H9 (cell line): ENCODE measurements around the gene NOMO2. TPM values are rescaled to one million over a fixed set of nuclear protein-coding genes. Genes with fewer than 3 reads are reported as not detected.
"Not testable (repeated sequence)": the region's sequence is repeated elsewhere in the genome, so short reads cannot be mapped to it uniquely, and the experiment has no call there.

ENCODE experiments used
- DNase-seq: peaks from one replicate; pipeline ENCODE4 v3.0.0-alpha.2; 2017
- H2AFZ ChIP-seq: one replicate; pipeline ENCODE4 v1.6.1; 2013; ENCODE audit warnings: mild to moderate bottlenecking, low read length, control low read depth, moderate library complexity
- H2AK5ac ChIP-seq: 2 replicates; pipeline ENCODE4 v1.6.1; 2013; ENCODE audit warnings: low read length, control low read depth, mixed read lengths; ENCODE audit not compliant: insufficient read length
- H2BK120ac ChIP-seq: one replicate; pipeline ENCODE4 v1.6.1; 2013; ENCODE audit warnings: low read depth, mild to moderate bottlenecking, low read length, control low read depth, inconsistent platforms; ENCODE audit not compliant: poor library complexity, severe bottlenecking
- H2BK12ac ChIP-seq: 2 replicates; pipeline ENCODE4 v1.6.1; 2013; ENCODE audit warnings: low read length, control low read depth, mixed read lengths, low read depth; ENCODE audit not compliant: insufficient read length
- H2BK15ac ChIP-seq: 2 replicates; pipeline ENCODE4 v1.6.1; 2013; ENCODE audit warnings: low read depth, low read length, control low read depth
- H2BK20ac ChIP-seq: one replicate; pipeline ENCODE4 v1.6.1; 2013; ENCODE audit warnings: low read depth, mild to moderate bottlenecking, low read length, control low read depth, inconsistent platforms; ENCODE audit not compliant: poor library complexity, severe bottlenecking
- H2BK5ac ChIP-seq: 2 replicates; pipeline ENCODE4 v1.6.1; 2013; ENCODE audit warnings: low read length, control low read depth, mixed read lengths; ENCODE audit not compliant: insufficient read length
- H3K14ac ChIP-seq: 2 replicates; pipeline ENCODE4 v1.6.1; 2013; ENCODE audit warnings: low read length, control low read depth; ENCODE audit not compliant: insufficient read depth
- H3K18ac ChIP-seq: 2 replicates; pipeline ENCODE4 v1.6.1; 2013; ENCODE audit warnings: low read depth, mild to moderate bottlenecking, mixed read lengths, low read length, control low read depth; ENCODE audit not compliant: insufficient read length
- H3K23ac ChIP-seq: 2 replicates; pipeline ENCODE4 v1.6.1; 2013; ENCODE audit warnings: low read length, control low read depth, mixed read lengths, low read depth; ENCODE audit not compliant: insufficient read length
- H3K23me2 ChIP-seq: 2 replicates; pipeline ENCODE4 v1.6.1; 2013; ENCODE audit warnings: low read depth, mild to moderate bottlenecking, mixed read lengths, low read length, control low read depth; ENCODE audit not compliant: insufficient read length, poor library complexity, severe bottlenecking
- H3K27ac ChIP-seq: 2 replicates; pipeline ENCODE4 v1.5.1; 2013; ENCODE audit warnings: low read length, control low read depth, mixed read lengths, low read depth; ENCODE audit not compliant: insufficient read length
- H3K27me3 ChIP-seq: 2 replicates; pipeline ENCODE4 v1.6.1; 2013; ENCODE audit warnings: low read length, control low read depth, inconsistent platforms; ENCODE audit not compliant: insufficient read depth
- H3K4ac ChIP-seq: 2 replicates; pipeline ENCODE4 v1.6.1; 2013; ENCODE audit warnings: low read depth, mild to moderate bottlenecking, control low read depth, inconsistent platforms, low read length, moderate library complexity
- H3K4me1 ChIP-seq: 2 replicates; pipeline ENCODE4 v1.6.1; 2013; ENCODE audit warnings: low read length, control low read depth, inconsistent platforms; ENCODE audit not compliant: insufficient read depth
- H3K4me2 ChIP-seq: 2 replicates; pipeline ENCODE4 v1.6.1; 2013; ENCODE audit warnings: low read length, control low read depth, mixed read lengths; ENCODE audit not compliant: insufficient read length, insufficient read depth
- H3K56ac ChIP-seq: 2 replicates; pipeline ENCODE4 v1.6.1; 2013; ENCODE audit warnings: low read depth, mild to moderate bottlenecking, mixed read lengths, low read length, control low read depth; ENCODE audit not compliant: insufficient read length
- H3K79me1 ChIP-seq: 2 replicates; pipeline ENCODE4 v1.6.1; 2013; ENCODE audit warnings: low read depth, mild to moderate bottlenecking, moderate library complexity, low read length, control low read depth, inconsistent platforms; ENCODE audit not compliant: insufficient read depth, poor library complexity, severe bottlenecking
- H3K79me2 ChIP-seq: 2 replicates; pipeline ENCODE4 v1.6.1; 2013; ENCODE audit warnings: low read length, control low read depth, inconsistent platforms; ENCODE audit not compliant: insufficient read depth
- H3K9ac ChIP-seq: 2 replicates; pipeline ENCODE4 v1.6.1; 2013; ENCODE audit warnings: low read length, control low read depth, mixed read lengths; ENCODE audit not compliant: insufficient read length; ENCODE audit errors: extremely low read depth
- H3K9me3 ChIP-seq: one replicate; pipeline ENCODE4 v1.6.1; 2013; ENCODE audit warnings: low read depth, low read length, inconsistent platforms; ENCODE audit not compliant: control insufficient read depth
- H3T11ph ChIP-seq: one replicate; pipeline ENCODE4 v1.6.1; 2013; ENCODE audit warnings: mild to moderate bottlenecking, low read length, control low read depth, inconsistent platforms
- H4K20me1 ChIP-seq: one replicate; pipeline ENCODE4 v1.6.1; 2013; ENCODE audit not compliant: control insufficient read depth, insufficient read length, insufficient read depth
- H4K5ac ChIP-seq: 2 replicates; pipeline ENCODE4 v1.6.1; 2013; ENCODE audit warnings: low read depth, mild to moderate bottlenecking, mixed read lengths, low read length, control low read depth; ENCODE audit not compliant: insufficient read length
- H4K8ac ChIP-seq: replicated peaks from 2 replicates; pipeline ENCODE4 v1.6.1; 2013; ENCODE audit warnings: low read length, control low read depth, mixed read lengths, low read depth; ENCODE audit not compliant: insufficient read length
- H4K91ac ChIP-seq: 2 replicates; pipeline ENCODE4 v1.6.1; 2013; ENCODE audit warnings: low read depth, mild to moderate bottlenecking, moderate library complexity, mixed read lengths, low read length, control low read depth; ENCODE audit not compliant: insufficient read length
- H3K27ac Mint-ChIP-seq, 3 experiments: 2 replicates in 2 of 3; 3 replicates in 1 of 3; pipeline ENCODE4 v1.8.0; 2020 to 2021; ENCODE audit warnings: mixed read lengths in 3 of 3, mild to moderate bottlenecking in 1 of 3, moderate library complexity in 1 of 3
- H3K27me3 Mint-ChIP-seq: 2 replicates; pipeline ENCODE4 v1.8.0; 2021; ENCODE audit warnings: low read depth, mild to moderate bottlenecking, moderate library complexity, mixed read lengths
- H3K36me3 Mint-ChIP-seq, 3 experiments: 2 replicates in 2 of 3; 3 replicates in 1 of 3; pipeline ENCODE4 v1.8.0; 2020 to 2021; ENCODE audit warnings: low read depth in 3 of 3, mixed read lengths in 3 of 3; ENCODE audit not compliant: insufficient read depth in 1 of 3
- H3K4me1 Mint-ChIP-seq, 2 experiments: 2 replicates each; pipeline ENCODE4 v1.8.0; 2020; ENCODE audit warnings: mixed read lengths in 2 of 2
- H3K4me3 Mint-ChIP-seq, 2 experiments: 2 replicates in 1 of 2; 3 replicates in 1 of 2; pipeline ENCODE4 v1.8.0; 2020 to 2021; ENCODE audit warnings: mild to moderate bottlenecking in 2 of 2, mixed read lengths in 2 of 2, moderate library complexity in 1 of 2
- H3K9me3 Mint-ChIP-seq, 2 experiments: 2 replicates in 1 of 2; 3 replicates in 1 of 2; pipeline ENCODE4 v1.8.0; 2020; ENCODE audit warnings: mild to moderate bottlenecking in 2 of 2, mixed read lengths in 2 of 2, moderate library complexity in 1 of 2
- WGBS: extraction: QIAGEN DNeasy Blood & Tissue Kit; methylation state at CpG from one replicate; pipeline ENCODE4 v1.1.7; 2013; ENCODE audit warnings: missing lambda C conversion rate, low lambda C conversion rate, mixed read lengths; ENCODE audit not compliant: insufficient read length; ENCODE audit errors: extremely low coverage; 5-methylcytosine and 5-hydroxymethylcytosine counted together
- total RNA-seq: library from RNA; stranded (reverse); gene quantifications from 2 replicates; pipeline ENCODE4 v1.2.1, GENCODE V29; 2021

The NOMO2 gene
- total RNA-seq, 1 experiment from 2014 or later = 100 TPM

GRCh38 chr16:18394363-18394762 is 167.5 kb downstream of the NOMO2 start:
- H4K91ac ChIP-seq, H2BK5ac ChIP-seq, H4K5ac ChIP-seq, H4K8ac ChIP-seq, H3K23ac ChIP-seq, H3K4me3 Mint-ChIP-seq, H3K4ac ChIP-seq, H4K20me1 ChIP-seq, H3K4me2 ChIP-seq, H2AFZ ChIP-seq, H3K18ac ChIP-seq, H2BK20ac ChIP-seq, H2BK12ac ChIP-seq, H3K9me3 ChIP-seq, H3K4me1 Mint-ChIP-seq, H3K79me2 ChIP-seq, H3K56ac ChIP-seq, H3K9ac ChIP-seq, DNase-seq, H3K23me2 ChIP-seq, H3K36me3 Mint-ChIP-seq, H3K27me3 ChIP-seq, H2BK120ac ChIP-seq, H2AK5ac ChIP-seq, H3K27me3 Mint-ChIP-seq, H3K14ac ChIP-seq, H3K9me3 Mint-ChIP-seq, H3K4me1 ChIP-seq, H3K27ac ChIP-seq, H3K27ac Mint-ChIP-seq, H3K79me1 ChIP-seq, H2BK15ac ChIP-seq, H3T11ph ChIP-seq: not testable (repeated sequence)
- WGBS = no CpG with 5 or more reads among the region's 31 CpGs

GRCh38 chr16:18387767-18388166 is 174.1 kb downstream of the NOMO2 start:
- H2BK12ac ChIP-seq, H2BK5ac ChIP-seq, H3K4me1 ChIP-seq, H2BK20ac ChIP-seq, H3K27me3 ChIP-seq, H3K36me3 Mint-ChIP-seq, H3K4ac ChIP-seq, H3K14ac ChIP-seq, H4K91ac ChIP-seq, H3T11ph ChIP-seq, H3K9me3 ChIP-seq, H4K5ac ChIP-seq, H4K20me1 ChIP-seq, H3K27ac ChIP-seq, H3K4me2 ChIP-seq, H3K23me2 ChIP-seq, H2AK5ac ChIP-seq, H3K9ac ChIP-seq, H2BK120ac ChIP-seq, H3K79me2 ChIP-seq, H2BK15ac ChIP-seq, H3K18ac ChIP-seq, H3K56ac ChIP-seq, H3K27me3 Mint-ChIP-seq, DNase-seq, H3K23ac ChIP-seq, H3K79me1 ChIP-seq, H3K4me1 Mint-ChIP-seq, H4K8ac ChIP-seq, H3K27ac Mint-ChIP-seq, H3K9me3 Mint-ChIP-seq, H3K4me3 Mint-ChIP-seq, H2AFZ ChIP-seq: not testable (repeated sequence)
- no CpG with 5 or more reads among the region's 43 CpGs for WGBS
